Keratinocyte (primary cell): ENCODE measurements around the gene PRKN. TPM values are rescaled to one million over a fixed set of nuclear protein-coding genes. Genes with fewer than 3 reads are reported as not detected.

Experiments
- DNase-seq: peaks from one replicate; pipeline ENCODE4 v3.0.0-alpha.2; 2011; ENCODE audit warnings: low read depth, missing footprints, low spot score
- FAIRE-seq: peaks from 2 replicates; lab custom pipeline; 2011; peaks lifted over from hg19 to GRCh38; lab: Jason Lieb, UNC
- H2AFZ ChIP-seq: 2 replicates; pipeline ENCODE4 v1.6.0; 2012; ENCODE audit warnings: low read length, control low read depth, inconsistent platforms; ENCODE audit not compliant: control insufficient read depth
- H3K27ac ChIP-seq: 2 replicates; pipeline ENCODE4 v1.5.1; 2011; ENCODE audit warnings: low read length; ENCODE audit not compliant: control insufficient read depth, insufficient read depth
- H3K27me3 ChIP-seq: 3 replicates; pipeline ENCODE4 v1.6.0; 2011; ENCODE audit warnings: low read length; ENCODE audit not compliant: control insufficient read depth, insufficient read depth; ENCODE audit errors: extremely low read depth
- H3K36me3 ChIP-seq, 2 experiments: 2 replicates in 1 of 2; 3 replicates in 1 of 2; pipeline ENCODE4 v1.5.1; 2011; ENCODE audit warnings: low read length in 2 of 2, mild to moderate bottlenecking in 1 of 2; ENCODE audit not compliant: control insufficient read depth in 2 of 2, insufficient read depth in 2 of 2; ENCODE audit errors: extremely low read depth in 1 of 2
- H3K4me1 ChIP-seq: 3 replicates; pipeline ENCODE4 v1.5.1; 2011; ENCODE audit warnings: low read length; ENCODE audit not compliant: control insufficient read depth, insufficient read depth; ENCODE audit errors: extremely low read depth
- H3K4me2 ChIP-seq: 3 replicates; pipeline ENCODE4 v1.6.0; 2011; ENCODE audit warnings: low read depth, low read length; ENCODE audit not compliant: control insufficient read depth, insufficient read depth; ENCODE audit errors: extremely low read depth
- H3K4me3 ChIP-seq, 3 experiments: fragments of 200-600 bp in 1 of 3; sonication (generic) in 1 of 3; 2 replicates in 2 of 3; 3 replicates in 1 of 3; pipeline ENCODE4 v1.5.1; 2011 to 2016; ENCODE audit warnings: low read length in 3 of 3, mild to moderate bottlenecking in 3 of 3, control low read depth in 2 of 3, inconsistent platforms in 1 of 3, low read depth in 1 of 3, mixed read lengths in 1 of 3, mixed run types in 1 of 3, moderate library complexity in 1 of 3; ENCODE audit not compliant: control insufficient read depth in 2 of 3, insufficient read depth in 2 of 3; ENCODE audit errors: extremely low read depth in 1 of 3
- H3K79me2 ChIP-seq: 2 replicates; pipeline ENCODE4 v1.6.0; 2012; ENCODE audit warnings: low read length; ENCODE audit not compliant: control insufficient read depth, insufficient read depth
- H3K9ac ChIP-seq: 3 replicates; pipeline ENCODE4 v1.6.0; 2011; ENCODE audit warnings: low read length; ENCODE audit not compliant: control insufficient read depth, insufficient read depth; ENCODE audit errors: extremely low read depth
- H3K9me1 ChIP-seq: 3 replicates; pipeline ENCODE4 v1.6.0; 2011; ENCODE audit warnings: low read length; ENCODE audit not compliant: control insufficient read depth, insufficient read depth; ENCODE audit errors: extremely low read depth
- H3K9me3 ChIP-seq: 2 replicates; pipeline ENCODE4 v1.5.1; 2012; ENCODE audit warnings: low read depth, low read length; ENCODE audit not compliant: control insufficient read depth
- H4K20me1 ChIP-seq: 3 replicates; pipeline ENCODE4 v1.6.0; 2011; ENCODE audit warnings: low read length; ENCODE audit not compliant: control insufficient read depth, insufficient read depth; ENCODE audit errors: extremely low read depth
- CTCF ChIP-seq, 3 experiments: IDR thresholded peaks in 1 of 3; conservative IDR thresholded peaks in 1 of 3; optimal IDR thresholded peaks in 1 of 3; 2 replicates in 2 of 3; 3 replicates in 1 of 3; pipeline versions ENCODE3 to v1.5.1; 2011; ENCODE audit warnings: low read length in 3 of 3, mild to moderate bottlenecking in 3 of 3, moderate library complexity in 2 of 3, control low read depth in 1 of 3, inconsistent platforms in 1 of 3; ENCODE audit not compliant: insufficient read depth in 2 of 3; ENCODE audit errors: extremely low read depth in 1 of 3
- EZH2 ChIP-seq: IDR thresholded peaks from one replicate; pipeline ENCODE4 v1.6.1; 2012; ENCODE audit warnings: inconsistent platforms, mild to moderate bottlenecking, low read length, moderate library complexity
- dilution Hi-C: fragments of 300-500 bp; cut with MboI; formaldehyde crosslinking; loops from one replicate; pipeline ENCODE4 v1.7.0; 2020; ENCODE audit warnings: low sequenced_read_pairs; ENCODE audit not compliant: extremely low pct_ligation_motif_present
- polyA plus RNA-seq, 5 experiments: library from polyadenylated mRNA; depleted of rRNA in 3 of 5; stranded (reverse) in 3 of 5; stranded (forward) in 1 of 5; unstranded in 1 of 5; fragments of >200 nt; gene quantifications; 1 replicate in 1 of 5; 2 replicates in 3 of 5; 3 replicates in 1 of 5; pipeline versions ENCODE4 v1.2.1 to v1.2.3, GENCODE V29; 2011 to 2012; ENCODE audit warnings: missing spikeins in 2 of 5, low read depth in 1 of 5, low replicate concordance in 1 of 5

Gene PRKN
- polyA plus RNA-seq, 1 donor (not counting 4 experiments of a cell fraction or from before 2014, with no cell fraction given), result 0.67 TPM

GRCh38 chr6:161443848-161444247, 1283.7 kb downstream of the PRKN start:
- no peaks in the 10 kb centered on the region for H3K36me3 ChIP-seq
- peak overlapping the region; percentile 30 for H3K4me2 ChIP-seq
- H3K27me3 ChIP-seq, result no peaks in the 10 kb centered on the region
- H3K9me3 ChIP-seq, result no peaks in the 10 kb centered on the region
- no peak for TF ChIP-seq EZH2
- no peak for TF ChIP-seq CTCF (optimal IDR thresholded peaks at IDR 0.05 in 1 of 3, IDR thresholded peaks at IDR 0.05 in 1 of 3, conservative IDR thresholded peaks at IDR 0.05 in 1 of 3; ENCODE audit: extremely low read depth in 1 of 3, insufficient read depth in 2 of 3, low read length in 3 of 3)
- FAIRE-seq, result no peak
- no peaks in the 10 kb centered on the region for H3K9me1 ChIP-seq
- peak overlapping the region; percentile 38 for H2AFZ ChIP-seq
- H3K9ac ChIP-seq, result no peak overlapping the region
- no peak for DNase-seq
- no peak overlapping the region for H3K4me3 ChIP-seq
- H4K20me1 ChIP-seq, result no peaks in the 10 kb centered on the region
- no peak overlapping the region for H3K27ac ChIP-seq
- no peaks in the 10 kb centered on the region for H3K79me2 ChIP-seq
- dilution Hi-C loops, result no loop called here
- peaks cover 2% of the 10 kb centered on the region for H3K4me1 ChIP-seq

- Histone ChIP-seq H2AFZ (no peak overlapping the region), H3K27me3 (no peaks in the 10 kb centered on the region), H3K9me3 (no peaks in the 10 kb centered on the region), H3K27ac (no peak overlapping the region), H3K9ac (no peak overlapping the region), H3K4me3 (no peak overlapping the region), H3K36me3 (no peaks in the 10 kb centered on the region), H3K4me2 (no peak overlapping the region), H3K79me2 (no peaks in the 10 kb centered on the region), H4K20me1 (no peaks in the 10 kb centered on the region), H3K4me1 (peaks cover 2% of the 10 kb centered on the region), H3K9me1 (no peaks in the 10 kb centered on the region)
- no peak for DNase-seq
- TF ChIP-seq EZH2 (no peak), CTCF (optimal IDR thresholded peaks at IDR 0.05 in 1 of 3, IDR thresholded peaks at IDR 0.05 in 1 of 3, conservative IDR thresholded peaks at IDR 0.05 in 1 of 3; ENCODE audit: extremely low read depth in 1 of 3, insufficient read depth in 2 of 3, low read length in 3 of 3) (no peak)
- dilution Hi-C loops, result no loop called here
- no peak for FAIRE-seq
These were observed 1285.1 kb downstream of the PRKN start for GRCh38 chr6:161442420-161442819.
